ENCODE measurements around the gene SMAD9.
"Not testable (repeated sequence)": the region's sequence is repeated elsewhere in the genome, so short reads cannot be mapped to it uniquely, and the experiment has no call there.

The SMAD9 gene

GRCh38 chr13:36910545-36910944, 9.5 kb downstream of the SMAD9 start:
- no peak for DNase-seq

GRCh38 chr13:36907821-36908220, 12.2 kb downstream of the SMAD9 start:
- no peak for DNase-seq

- DNase-seq, result no peak
Observed at GRCh38 chr13:36907266-36907665, 12.8 kb downstream of the SMAD9 start.

- DNase-seq, result no peak
Observed at GRCh38 chr13:36905944-36906343, 14.1 kb downstream of the SMAD9 start.

GRCh38 chr13:36903925-36904595, 16.0 kb downstream of the SMAD9 start:
- DNase-seq, result peak; percentile 99

GRCh38 chr13:36897054-36897616, 22.9 kb downstream of the SMAD9 start:
- no peak for DNase-seq

- DNase-seq, result no peak
Observed at GRCh38 chr13:36891752-36892151, 28.3 kb downstream of the SMAD9 start.

GRCh38 chr13:36888645-36889044, 31.4 kb downstream of the SMAD9 start:
- no peak for DNase-seq

- DNase-seq, result no peak
Observed at GRCh38 chr13:36887758-36888521, 32.1 kb downstream of the SMAD9 start.

- no peak for DNase-seq
Observed at GRCh38 chr13:36885901-36886300, 34.1 kb downstream of the SMAD9 start.

GRCh38 chr13:36884235-36884634, 35.8 kb downstream of the SMAD9 start:
- DNase-seq, result no peak

- DNase-seq, result no peak
Observed at GRCh38 chr13:36883824-36884223, 36.2 kb downstream of the SMAD9 start.

GRCh38 chr13:36883392-36883791, 36.6 kb downstream of the SMAD9 start:
- not testable (repeated sequence) for DNase-seq

GRCh38 chr13:36882829-36883390, 37.1 kb downstream of the SMAD9 start:
- no peak for DNase-seq

GRCh38 chr13:36880961-36881360, 39.1 kb downstream of the SMAD9 start:
- no peak for DNase-seq

GRCh38 chr13:36879218-36879938, 40.7 kb downstream of the SMAD9 start:
- DNase-seq, result no peak

- DNase-seq, result no peak
Observed at GRCh38 chr13:36875961-36876360, 44.1 kb downstream of the SMAD9 start.

GRCh38 chr13:36875431-36875830, 44.6 kb downstream of the SMAD9 start:
- no peak for DNase-seq

- DNase-seq, result no peak
Observed at GRCh38 chr13:36872621-36873020, 47.4 kb downstream of the SMAD9 start.

GRCh38 chr13:36870050-36870692, 49.9 kb downstream of the SMAD9 start:
- DNase-seq, result no peak

- DNase-seq, result no peak
Observed at GRCh38 chr13:36866232-36866631, 53.8 kb downstream of the SMAD9 start.

GRCh38 chr13:36865265-36865664, 54.8 kb downstream of the SMAD9 start:
- DNase-seq, result no peak

GRCh38 chr13:36862722-36863121, 57.3 kb downstream of the SMAD9 start:
- DNase-seq, result no peak
